ENCODE measurements around the gene LIPI. TPM values are rescaled to one million over a fixed set of nuclear protein-coding genes. Genes with fewer than 3 reads are reported as not detected.

Gene LIPI
- total and polyA plus RNA-seq, 8 donors: not detected

- Histone ChIP-seq H3K36me3 (peaks cover 0 to 14% (median 0%) of the 10 kb centered on the region in 4 donors), H3K4me3 (no peak overlapping the region), H3K4me1 (no peaks in the 10 kb centered on the region), H3K9me3 (peaks cover 0 to 85% (median 19%) of the 10 kb centered on the region in 4 donors), H3K27me3 (no peaks in the 10 kb centered on the region), H3K27ac (no peak overlapping the region)
- no peak for TF ChIP-seq CTCF (IDR thresholded peaks at IDR 0.05)
- TF ChIP-seq POLR2AphosphoS5 (IDR thresholded peaks at IDR 0.05): no peak
- no peak for TF ChIP-seq EP300 (IDR thresholded peaks at IDR 0.05)
- no peak for TF ChIP-seq POLR2A (IDR thresholded peaks at IDR 0.05)
- DNase-seq: no peak
- 94 to 99% (median 98%) methylated on average over 17 of the region's 17 CpGs for WGBS, 5 donors
- intact Hi-C loops (cut with DNase I; ENCODE audit: low total_unique reads): no loop called here
Observed at GRCh38 chr21:14074177-14074576, 136.6 kb downstream of the LIPI start.

- Histone ChIP-seq H3K27ac (no peak overlapping the region), H3K27me3 (no peaks in the 10 kb centered on the region), H3K4me1 (no peaks in the 10 kb centered on the region), H3K36me3 (peaks cover 0 to 14% (median 0%) of the 10 kb centered on the region in 4 donors), H3K4me3 (no peak overlapping the region), H3K9me3 (peaks cover 0 to 80% (median 13%) of the 10 kb centered on the region in 4 donors)
- TF ChIP-seq EP300 (IDR thresholded peaks at IDR 0.05) (no peak), CTCF (IDR thresholded peaks at IDR 0.05) (no peak), POLR2A (IDR thresholded peaks at IDR 0.05) (no peak), POLR2AphosphoS5 (IDR thresholded peaks at IDR 0.05) (no peak)
- DNase-seq: no peak
- 92 to 97% (median 94%) methylated on average over 12 to 16 of the region's 16 CpGs for WGBS, 5 donors
- intact Hi-C loops (cut with DNase I; ENCODE audit: low total_unique reads): no loop called here
Observed at GRCh38 chr21:14073615-14074014, 137.1 kb downstream of the LIPI start.

- H3K4me3 ChIP-seq: no peak overlapping the region
- H3K27me3 ChIP-seq: no peaks in the 10 kb centered on the region
- intact Hi-C loops (cut with DNase I; ENCODE audit: low total_unique reads): no loop called here
- peaks cover 0 to 73% (median 11%) of the 10 kb centered on the region in 4 donors for H3K9me3 ChIP-seq
- DNase-seq: no peak
- H3K4me1 ChIP-seq: no peaks in the 10 kb centered on the region
- H3K27ac ChIP-seq: no peak overlapping the region
- TF ChIP-seq POLR2AphosphoS5 (IDR thresholded peaks at IDR 0.05) (no peak), POLR2A (IDR thresholded peaks at IDR 0.05) (no peak)
- peaks cover 0 to 14% (median 0%) of the 10 kb centered on the region in 4 donors for H3K36me3 ChIP-seq
- WGBS, 5 donors: 89 to 97% (median 96%) methylated on average over 38 to 46 of the region's 46 CpGs
Observed at GRCh38 chr21:14072761-14073535, 137.8 kb downstream of the LIPI start.

- peak in 1 of 2 donors; percentile 20 for DNase-seq
- Histone ChIP-seq H3K4me1 (no peaks in the 10 kb centered on the region), H3K27me3 (no peaks in the 10 kb centered on the region), H3K4me3 (no peak overlapping the region), H3K9me3 (peaks cover 0 to 65% (median 11%) of the 10 kb centered on the region in 4 donors), H3K36me3 (peaks cover 0 to 14% (median 0%) of the 10 kb centered on the region in 4 donors), H3K27ac (no peak overlapping the region)
- WGBS, 5 donors: 94 to 97% (median 96%) methylated on average over 40 to 44 of the region's 44 CpGs
- TF ChIP-seq EP300 (IDR thresholded peaks at IDR 0.05): no peak
- no peak for TF ChIP-seq CTCF (IDR thresholded peaks at IDR 0.05)
- no peak for TF ChIP-seq POLR2AphosphoS5 (IDR thresholded peaks at IDR 0.05)
- TF ChIP-seq POLR2A (IDR thresholded peaks at IDR 0.05): no peak
- intact Hi-C loops (cut with DNase I; ENCODE audit: low total_unique reads): no loop called here
Observed at GRCh38 chr21:14071902-14072734, 138.6 kb downstream of the LIPI start.

Data from stomach (tissue), 9 donors.